Activated effector memory CD4-positive, alpha-beta T cell treated with anti-CD3 and anti-CD28 coated beads, Interleukin-2, amount 50 U/mL, for 16 hours (primary cell): Measurements from ENCODE around the gene POLA1.

Source experiments
- DNase-seq: peaks from one replicate; pipeline ENCODE4 v3.0.0-alpha.2; 2020

POLA1 gene

DNA sequence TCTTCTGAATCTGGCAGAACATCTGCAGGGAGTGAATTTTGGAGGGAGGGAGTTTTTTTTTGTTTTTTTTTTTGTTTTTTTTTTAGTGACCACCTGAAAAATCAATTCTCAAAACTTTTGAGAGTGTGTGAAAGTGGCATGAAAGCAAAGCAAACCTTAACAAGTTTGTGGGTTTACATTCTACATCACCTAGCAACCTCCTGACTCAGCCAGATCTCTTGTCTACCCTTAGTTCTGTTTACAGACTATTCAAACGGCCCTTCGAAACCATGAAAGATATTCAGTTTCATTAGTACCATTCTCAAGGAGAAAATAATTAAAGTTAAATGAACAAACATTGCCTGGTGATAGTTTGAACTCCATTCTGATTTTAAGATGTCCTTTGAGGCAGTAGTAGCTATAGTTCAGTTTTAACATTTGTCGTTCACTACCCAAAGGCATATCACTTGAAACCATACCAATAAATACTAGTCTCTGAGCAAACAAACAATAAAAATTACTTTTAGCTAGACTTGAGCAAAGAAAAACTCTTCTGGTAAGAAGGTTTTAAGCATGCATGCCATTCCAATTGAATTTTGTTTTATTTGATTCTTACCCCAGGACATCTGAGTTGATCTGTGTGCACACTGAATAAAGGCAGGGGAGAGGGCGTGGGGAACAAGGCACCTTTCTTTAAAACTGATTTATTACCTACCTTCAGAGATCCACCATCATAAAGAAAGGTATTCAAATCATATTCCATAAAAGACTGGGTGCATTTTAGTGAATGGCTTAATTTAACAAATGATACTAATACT, 184.3 kb downstream of the POLA1 start:
- DNase-seq: no peak

GRCh38 chrX:24879679-24880078, 186.0 kb downstream of the POLA1 start:
- DNase-seq: no peak

DNA sequence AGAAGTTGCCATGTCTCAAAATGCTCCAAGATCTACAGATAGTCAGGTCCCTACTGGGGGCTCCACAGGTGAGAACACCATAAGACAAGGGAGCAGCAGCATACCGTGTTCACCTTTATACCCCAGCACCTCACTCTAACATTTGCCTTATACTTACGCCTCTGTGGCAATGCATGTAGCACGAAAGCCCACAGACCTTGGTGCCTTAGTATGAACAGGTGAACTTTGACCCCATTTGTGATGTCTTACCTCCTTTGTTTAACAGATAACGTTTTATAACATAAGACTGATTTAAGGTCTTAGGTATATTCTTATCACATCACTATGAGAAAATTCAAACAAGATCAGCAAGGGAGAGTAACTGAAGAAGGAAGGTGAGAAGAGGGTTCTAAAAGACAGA, 193.2 kb downstream of the POLA1 start:
- DNase-seq: no peak

GRCh38 chrX:24890677-24891076, 197.0 kb downstream of the POLA1 start:
- no peak for DNase-seq

DNA sequence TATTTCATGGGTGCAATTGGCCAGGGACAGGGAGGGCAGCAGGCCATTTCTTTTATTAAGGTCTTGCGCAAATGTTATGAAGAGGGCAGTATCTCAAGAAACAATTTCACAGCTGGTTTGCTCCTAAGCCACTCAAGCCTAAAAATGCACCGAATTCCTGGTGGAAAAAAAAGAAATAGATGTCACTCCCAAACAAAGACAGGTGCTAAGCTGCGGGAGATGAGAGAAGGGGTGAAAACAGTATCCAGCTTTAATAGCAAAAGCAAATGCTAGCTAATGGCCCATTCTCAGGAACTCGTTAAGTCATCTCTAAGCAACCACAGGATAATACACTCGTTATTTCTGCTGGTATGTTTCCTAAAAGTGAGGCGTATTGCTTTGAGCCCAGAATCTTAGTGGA, 205.7 kb downstream of the POLA1 start:
- no peak for DNase-seq

GRCh38 chrX:24900234-24900633, 206.5 kb downstream of the POLA1 start:
- no peak for DNase-seq

GRCh38 chrX:24902806-24903205, 209.1 kb downstream of the POLA1 start:
- DNase-seq: no peak

DNA sequence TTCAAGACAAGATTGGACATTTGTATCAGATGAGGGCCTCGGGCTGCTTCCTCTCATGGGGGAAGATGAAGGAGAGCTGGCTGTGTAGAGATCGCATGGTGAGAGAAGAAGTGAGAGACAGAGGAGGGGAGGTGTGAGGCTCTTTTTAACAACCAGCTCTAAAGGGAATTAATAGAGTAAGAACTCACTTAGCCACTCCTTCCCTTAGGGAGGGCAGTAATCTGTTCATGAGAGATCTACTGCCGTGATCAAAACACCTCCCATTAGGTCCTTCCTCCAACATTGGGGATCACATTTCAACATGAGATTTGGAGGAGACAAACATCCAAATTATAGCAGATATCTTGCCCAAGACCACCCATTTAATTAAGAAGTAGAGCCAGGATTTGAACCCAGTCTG, 225.0 kb downstream of the POLA1 start:
- no peak for DNase-seq

DNA sequence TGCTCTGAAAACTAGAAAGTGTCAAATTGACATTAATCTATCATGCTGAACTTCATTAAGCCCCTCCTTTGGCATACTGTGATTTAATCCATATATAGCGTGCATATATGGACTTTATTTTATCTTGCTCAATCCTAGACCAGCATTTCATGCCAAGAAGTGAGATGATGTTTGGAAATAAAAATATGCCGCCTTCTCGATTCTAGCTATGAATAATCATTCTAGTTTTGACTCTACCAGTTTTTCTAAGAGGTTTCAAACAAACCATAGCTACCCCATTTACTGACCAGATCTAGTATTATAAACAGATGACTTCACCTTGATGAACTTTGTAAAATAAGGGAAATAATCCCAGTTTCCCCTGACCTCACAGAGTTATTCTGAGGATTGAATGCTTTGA, 227.1 kb downstream of the POLA1 start:
- DNase-seq: no peak

DNA sequence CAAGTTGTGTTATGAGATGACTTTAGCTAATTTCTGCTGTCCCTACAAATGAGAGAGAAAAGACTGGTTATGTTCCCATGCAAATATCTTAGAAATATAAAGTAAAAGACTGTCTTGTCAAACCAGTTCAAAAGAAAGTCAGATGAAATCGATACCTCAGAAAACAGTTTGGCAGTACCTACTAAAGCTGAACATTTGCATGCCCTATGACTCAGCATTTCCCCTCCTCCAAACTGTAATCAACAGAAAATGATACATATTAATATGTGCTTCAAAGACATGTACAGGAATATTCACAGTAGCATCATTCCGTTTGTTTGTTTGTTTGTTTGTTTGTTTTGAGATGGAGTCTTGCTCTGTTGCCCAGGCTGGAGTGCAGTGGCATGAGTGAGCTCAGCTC, 231.7 kb downstream of the POLA1 start:
- DNase-seq: no peak

DNA sequence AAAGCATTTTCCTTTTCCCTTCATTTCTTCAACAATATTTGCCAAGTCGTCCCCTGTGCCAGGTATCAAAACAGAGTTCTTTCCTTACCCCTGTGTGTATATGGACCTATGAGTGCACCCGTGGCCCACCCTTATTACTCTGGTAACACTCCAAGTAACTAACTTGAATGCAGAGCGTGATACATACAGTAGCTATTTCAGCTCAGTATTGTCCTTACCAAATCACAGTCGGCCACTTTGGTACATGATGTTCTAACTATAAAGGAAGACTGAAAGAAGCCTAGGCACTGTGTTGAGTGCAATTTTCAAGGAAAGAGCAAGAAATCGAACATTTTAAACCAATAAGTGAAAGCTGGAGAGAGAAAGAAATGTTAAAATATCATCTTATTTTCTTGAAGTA, 233.7 kb downstream of the POLA1 start:
- no peak for DNase-seq

- DNase-seq: no peak
Observed at GRCh38 chrX:24928114-24928513, 234.4 kb downstream of the POLA1 start.

DNA sequence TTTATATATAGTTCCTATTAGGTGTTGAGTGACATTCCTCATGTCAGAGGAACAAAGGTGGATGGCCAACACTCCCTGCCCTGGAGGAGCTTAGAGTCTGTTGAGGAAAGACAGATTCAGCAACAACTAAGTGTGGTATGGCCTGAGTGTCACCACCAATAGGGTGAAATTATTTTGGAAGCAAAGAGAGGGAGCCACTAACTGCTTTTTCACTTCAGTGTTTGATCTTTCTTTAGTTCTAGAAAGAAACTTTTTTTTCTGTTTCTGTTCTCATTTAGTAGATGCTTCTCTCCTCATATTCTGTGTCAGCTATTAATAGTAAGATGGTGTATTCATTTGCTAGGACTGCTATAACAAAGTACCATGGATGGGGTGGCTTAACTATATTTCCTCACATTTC, 240.6 kb downstream of the POLA1 start:
- DNase-seq: no peak

GRCh38 chrX:24945009-24945408, 251.3 kb downstream of the POLA1 start:
- no peak for DNase-seq

- no peak for DNase-seq
Observed at GRCh38 chrX:24946369-24946768, 252.7 kb downstream of the POLA1 start.

DNA sequence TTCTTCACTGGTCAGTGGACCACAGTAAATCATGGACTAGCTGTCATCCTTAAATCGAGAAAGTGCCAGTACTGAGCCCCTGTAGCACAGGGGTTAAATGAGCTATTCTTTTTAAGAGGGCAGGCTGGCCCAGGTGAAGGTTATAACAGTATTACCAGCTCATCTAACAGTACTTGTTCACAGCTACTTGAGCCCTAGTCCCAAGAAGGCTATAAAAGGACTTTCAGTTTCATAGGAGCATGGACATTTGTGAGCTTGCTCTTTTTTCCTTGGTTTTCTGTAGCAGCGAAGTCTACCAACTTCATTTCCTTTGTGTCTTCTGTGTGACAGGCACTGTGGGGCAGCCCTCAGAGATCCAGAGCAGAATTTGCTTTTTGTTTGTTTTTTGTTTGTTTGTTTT, 261.0 kb downstream of the POLA1 start:
- DNase-seq: no peak

- no peak for DNase-seq
Observed at GRCh38 chrX:24955372-24955930, 261.7 kb downstream of the POLA1 start.

GRCh38 chrX:24956828-24957227, 263.1 kb downstream of the POLA1 start:
- DNase-seq: no peak

DNA sequence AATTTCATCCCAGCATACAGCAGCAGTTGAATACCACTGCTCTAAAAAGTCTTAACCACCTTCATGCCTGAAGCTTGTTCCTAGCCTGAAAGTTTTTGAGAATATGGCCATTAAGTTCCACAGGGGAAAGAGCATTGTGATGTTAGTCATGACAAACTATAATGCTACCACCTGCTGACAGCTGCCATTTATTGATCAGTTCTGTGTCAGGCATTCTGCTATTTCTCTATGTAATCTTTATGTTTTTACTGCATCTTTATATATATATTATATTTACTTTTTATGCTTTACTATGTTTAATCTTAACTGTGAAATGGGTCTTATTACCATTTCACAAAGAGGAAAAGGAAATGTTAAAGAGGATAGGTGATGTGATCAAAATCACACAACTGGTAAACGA, 268.1 kb downstream of the POLA1 start:
- DNase-seq: no peak

- no peak for DNase-seq
Observed at GRCh38 chrX:24963823-24964222, 270.1 kb downstream of the POLA1 start.

GRCh38 chrX:24965372-24965771, 271.7 kb downstream of the POLA1 start:
- DNase-seq: no peak

GRCh38 chrX:24969812-24970211, 276.1 kb downstream of the POLA1 start:
- no peak for DNase-seq

DNA sequence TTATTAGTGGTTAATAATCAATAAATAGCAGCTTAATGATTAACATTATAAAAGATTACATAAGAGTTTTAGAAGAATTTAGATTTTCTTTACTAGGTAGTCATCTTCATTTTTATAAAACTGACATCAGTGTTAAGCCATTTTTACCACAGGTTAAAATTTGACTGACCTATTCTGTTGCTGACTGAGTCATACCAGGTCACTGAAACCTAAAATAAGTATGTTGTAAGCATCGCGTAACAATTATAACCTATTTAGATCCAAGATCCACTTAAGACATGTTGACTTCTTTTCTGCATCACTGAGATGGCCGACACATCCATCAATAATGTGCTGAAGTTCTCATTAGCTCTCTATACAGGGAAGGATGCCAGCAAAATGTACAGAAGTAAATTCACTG, 285.4 kb downstream of the POLA1 start:
- DNase-seq: no peak

GRCh38 chrX:24981030-24981429, 287.3 kb downstream of the POLA1 start:
- DNase-seq: no peak
